H9 (cell line): ENCODE results near the gene WLS. TPM values are rescaled to one million over a fixed set of nuclear protein-coding genes. Genes with fewer than 3 reads are reported as not detected.

Experiments used
- DNase-seq: peaks from one replicate; pipeline ENCODE4 v3.0.0-alpha.2; 2017
- H2AFZ ChIP-seq: one replicate; pipeline ENCODE4 v1.6.1; 2013; ENCODE audit warnings: mild to moderate bottlenecking, low read length, control low read depth, moderate library complexity
- H2AK5ac ChIP-seq: 2 replicates; pipeline ENCODE4 v1.6.1; 2013; ENCODE audit warnings: low read length, control low read depth, mixed read lengths; ENCODE audit not compliant: insufficient read length
- H2BK120ac ChIP-seq: one replicate; pipeline ENCODE4 v1.6.1; 2013; ENCODE audit warnings: low read depth, mild to moderate bottlenecking, low read length, control low read depth, inconsistent platforms; ENCODE audit not compliant: poor library complexity, severe bottlenecking
- H2BK12ac ChIP-seq: 2 replicates; pipeline ENCODE4 v1.6.1; 2013; ENCODE audit warnings: low read length, control low read depth, mixed read lengths, low read depth; ENCODE audit not compliant: insufficient read length
- H2BK15ac ChIP-seq: 2 replicates; pipeline ENCODE4 v1.6.1; 2013; ENCODE audit warnings: low read depth, low read length, control low read depth
- H2BK20ac ChIP-seq: one replicate; pipeline ENCODE4 v1.6.1; 2013; ENCODE audit warnings: low read depth, mild to moderate bottlenecking, low read length, control low read depth, inconsistent platforms; ENCODE audit not compliant: poor library complexity, severe bottlenecking
- H2BK5ac ChIP-seq: 2 replicates; pipeline ENCODE4 v1.6.1; 2013; ENCODE audit warnings: low read length, control low read depth, mixed read lengths; ENCODE audit not compliant: insufficient read length
- H3K14ac ChIP-seq: 2 replicates; pipeline ENCODE4 v1.6.1; 2013; ENCODE audit warnings: low read length, control low read depth; ENCODE audit not compliant: insufficient read depth
- H3K18ac ChIP-seq: 2 replicates; pipeline ENCODE4 v1.6.1; 2013; ENCODE audit warnings: low read depth, mild to moderate bottlenecking, mixed read lengths, low read length, control low read depth; ENCODE audit not compliant: insufficient read length
- H3K23ac ChIP-seq: 2 replicates; pipeline ENCODE4 v1.6.1; 2013; ENCODE audit warnings: low read length, control low read depth, mixed read lengths, low read depth; ENCODE audit not compliant: insufficient read length
- H3K23me2 ChIP-seq: 2 replicates; pipeline ENCODE4 v1.6.1; 2013; ENCODE audit warnings: low read depth, mild to moderate bottlenecking, mixed read lengths, low read length, control low read depth; ENCODE audit not compliant: insufficient read length, poor library complexity, severe bottlenecking
- H3K27ac ChIP-seq: 2 replicates; pipeline ENCODE4 v1.5.1; 2013; ENCODE audit warnings: low read length, control low read depth, mixed read lengths, low read depth; ENCODE audit not compliant: insufficient read length
- H3K27me3 ChIP-seq: 2 replicates; pipeline ENCODE4 v1.6.1; 2013; ENCODE audit warnings: low read length, control low read depth, inconsistent platforms; ENCODE audit not compliant: insufficient read depth
- H3K4ac ChIP-seq: 2 replicates; pipeline ENCODE4 v1.6.1; 2013; ENCODE audit warnings: low read depth, mild to moderate bottlenecking, control low read depth, inconsistent platforms, low read length, moderate library complexity
- H3K4me1 ChIP-seq: 2 replicates; pipeline ENCODE4 v1.6.1; 2013; ENCODE audit warnings: low read length, control low read depth, inconsistent platforms; ENCODE audit not compliant: insufficient read depth
- H3K4me2 ChIP-seq: 2 replicates; pipeline ENCODE4 v1.6.1; 2013; ENCODE audit warnings: low read length, control low read depth, mixed read lengths; ENCODE audit not compliant: insufficient read length, insufficient read depth
- H3K56ac ChIP-seq: 2 replicates; pipeline ENCODE4 v1.6.1; 2013; ENCODE audit warnings: low read depth, mild to moderate bottlenecking, mixed read lengths, low read length, control low read depth; ENCODE audit not compliant: insufficient read length
- H3K79me1 ChIP-seq: 2 replicates; pipeline ENCODE4 v1.6.1; 2013; ENCODE audit warnings: low read depth, mild to moderate bottlenecking, moderate library complexity, low read length, control low read depth, inconsistent platforms; ENCODE audit not compliant: insufficient read depth, poor library complexity, severe bottlenecking
- H3K79me2 ChIP-seq: 2 replicates; pipeline ENCODE4 v1.6.1; 2013; ENCODE audit warnings: low read length, control low read depth, inconsistent platforms; ENCODE audit not compliant: insufficient read depth
- H3K9ac ChIP-seq: 2 replicates; pipeline ENCODE4 v1.6.1; 2013; ENCODE audit warnings: low read length, control low read depth, mixed read lengths; ENCODE audit not compliant: insufficient read length; ENCODE audit errors: extremely low read depth
- H3K9me3 ChIP-seq: one replicate; pipeline ENCODE4 v1.6.1; 2013; ENCODE audit warnings: low read depth, low read length, inconsistent platforms; ENCODE audit not compliant: control insufficient read depth
- H3T11ph ChIP-seq: one replicate; pipeline ENCODE4 v1.6.1; 2013; ENCODE audit warnings: mild to moderate bottlenecking, low read length, control low read depth, inconsistent platforms
- H4K20me1 ChIP-seq: one replicate; pipeline ENCODE4 v1.6.1; 2013; ENCODE audit not compliant: control insufficient read depth, insufficient read length, insufficient read depth
- H4K5ac ChIP-seq: 2 replicates; pipeline ENCODE4 v1.6.1; 2013; ENCODE audit warnings: low read depth, mild to moderate bottlenecking, mixed read lengths, low read length, control low read depth; ENCODE audit not compliant: insufficient read length
- H4K8ac ChIP-seq: replicated peaks from 2 replicates; pipeline ENCODE4 v1.6.1; 2013; ENCODE audit warnings: low read length, control low read depth, mixed read lengths, low read depth; ENCODE audit not compliant: insufficient read length
- H4K91ac ChIP-seq: 2 replicates; pipeline ENCODE4 v1.6.1; 2013; ENCODE audit warnings: low read depth, mild to moderate bottlenecking, moderate library complexity, mixed read lengths, low read length, control low read depth; ENCODE audit not compliant: insufficient read length
- H3K27ac Mint-ChIP-seq, 3 experiments: 2 replicates in 2 of 3; 3 replicates in 1 of 3; pipeline ENCODE4 v1.8.0; 2020 to 2021; ENCODE audit warnings: mixed read lengths in 3 of 3, mild to moderate bottlenecking in 1 of 3, moderate library complexity in 1 of 3
- H3K27me3 Mint-ChIP-seq: 2 replicates; pipeline ENCODE4 v1.8.0; 2021; ENCODE audit warnings: low read depth, mild to moderate bottlenecking, moderate library complexity, mixed read lengths
- H3K36me3 Mint-ChIP-seq, 3 experiments: 2 replicates in 2 of 3; 3 replicates in 1 of 3; pipeline ENCODE4 v1.8.0; 2020 to 2021; ENCODE audit warnings: low read depth in 3 of 3, mixed read lengths in 3 of 3; ENCODE audit not compliant: insufficient read depth in 1 of 3
- H3K4me1 Mint-ChIP-seq, 2 experiments: 2 replicates each; pipeline ENCODE4 v1.8.0; 2020; ENCODE audit warnings: mixed read lengths in 2 of 2
- H3K4me3 Mint-ChIP-seq, 2 experiments: 2 replicates in 1 of 2; 3 replicates in 1 of 2; pipeline ENCODE4 v1.8.0; 2020 to 2021; ENCODE audit warnings: mild to moderate bottlenecking in 2 of 2, mixed read lengths in 2 of 2, moderate library complexity in 1 of 2
- H3K9me3 Mint-ChIP-seq, 2 experiments: 2 replicates in 1 of 2; 3 replicates in 1 of 2; pipeline ENCODE4 v1.8.0; 2020; ENCODE audit warnings: mild to moderate bottlenecking in 2 of 2, mixed read lengths in 2 of 2, moderate library complexity in 1 of 2
- WGBS: extraction: QIAGEN DNeasy Blood & Tissue Kit; methylation state at CpG from one replicate; pipeline ENCODE4 v1.1.7; 2013; ENCODE audit warnings: missing lambda C conversion rate, low lambda C conversion rate, mixed read lengths; ENCODE audit not compliant: insufficient read length; ENCODE audit errors: extremely low coverage; 5-methylcytosine and 5-hydroxymethylcytosine counted together
- total RNA-seq: library from RNA; stranded (reverse); gene quantifications from 2 replicates; pipeline ENCODE4 v1.2.1, GENCODE V29; 2021
- TF ChIP-seq, protein P1 (sequence below): fragments of 200-600 bp; sonication (generic); conservative IDR thresholded peaks from 3 replicates; pipeline ENCODE4 v1.8.0; 2021; ENCODE audit warnings: antibody characterized with exemption, mild to moderate bottlenecking

WLS gene
- total RNA-seq, 1 experiment from 2014 or later = 0.94 TPM

DNA sequence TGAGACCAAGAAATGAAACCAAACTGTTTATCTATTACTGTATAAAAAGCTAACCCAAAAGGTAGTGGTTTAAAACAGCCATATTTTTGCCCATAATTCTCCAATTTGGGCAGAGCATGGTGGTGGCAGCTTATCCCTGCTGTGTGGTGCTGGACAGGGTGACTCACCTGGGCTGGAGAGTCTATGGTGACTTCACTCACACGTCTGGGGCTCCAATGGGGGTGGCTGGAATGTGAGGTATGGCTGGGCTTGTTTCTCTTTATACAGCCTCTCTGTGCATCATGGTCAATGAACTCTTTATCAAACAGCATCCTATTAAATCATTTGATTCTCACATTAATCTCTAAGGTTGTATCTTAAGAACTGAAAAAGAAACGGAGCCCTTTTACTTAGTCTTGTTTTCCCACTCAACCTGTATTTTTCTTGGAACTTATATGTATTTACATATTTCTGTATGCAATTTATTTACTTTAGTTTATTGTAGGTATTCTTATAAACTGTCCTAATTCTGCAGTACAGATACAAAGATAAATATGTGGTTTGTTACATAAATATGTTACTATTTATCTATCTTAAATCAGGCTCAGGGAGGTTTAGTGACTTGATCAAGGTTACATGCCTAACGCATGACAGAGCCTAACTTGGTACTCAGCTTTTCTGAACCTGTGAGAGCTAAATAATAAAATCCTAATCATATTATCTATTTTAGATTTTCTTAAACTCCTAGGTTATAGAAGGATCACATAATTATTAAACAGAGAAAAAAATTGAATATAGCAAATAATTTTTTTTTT, 37.5 kb upstream of the WLS start:
- Mint-ChIP-seq H3K27ac (no peak overlapping the region), H3K36me3 (no peaks in the 10 kb centered on the region), H3K4me1 (peaks cover 0 to 2% of the 10 kb centered on the region in 2 experiments; a peak in 1 of 4 replicates), H3K4me3 (no peak overlapping the region), H3K9me3 (peaks cover 0 to 3% of the 10 kb centered on the region in 2 experiments; a peak in 3 of 5 replicates), H3K27me3 (peaks cover 80% of the 10 kb centered on the region)
- WGBS = no CpG with 5 or more reads among the region's 3 CpGs
- Histone ChIP-seq H3K14ac (no peak overlapping the region), H3K27me3 (peaks cover 6% of the 10 kb centered on the region; the same call in 1 of the 2 replicates), H3K27ac (no peak overlapping the region), H3K56ac (no peak overlapping the region), H3K79me2 (no peaks in the 10 kb centered on the region), H2BK12ac (no peak overlapping the region), H3K23me2 (no peaks in the 10 kb centered on the region), H3K18ac (no peak overlapping the region), H3T11ph (no peak overlapping the region), H3K9ac (no peak overlapping the region), H4K5ac (no peak overlapping the region), H4K8ac (no peak overlapping the region), H2AK5ac (no peak overlapping the region), H2BK20ac (no peak overlapping the region), H3K9me3 (no peaks in the 10 kb centered on the region), H3K23ac (no peak overlapping the region), H2BK15ac (no peak overlapping the region), H4K20me1 (no peaks in the 10 kb centered on the region), H4K91ac (no peak overlapping the region), H2BK120ac (no peak overlapping the region), H2AFZ (no peak overlapping the region), H3K4ac (no peak overlapping the region), H3K4me2 (no peak overlapping the region), H3K4me1 (no peaks in the 10 kb centered on the region), H3K79me1 (no peaks in the 10 kb centered on the region), H2BK5ac (no peak overlapping the region)
- TF ChIP-seq, protein P1, sequence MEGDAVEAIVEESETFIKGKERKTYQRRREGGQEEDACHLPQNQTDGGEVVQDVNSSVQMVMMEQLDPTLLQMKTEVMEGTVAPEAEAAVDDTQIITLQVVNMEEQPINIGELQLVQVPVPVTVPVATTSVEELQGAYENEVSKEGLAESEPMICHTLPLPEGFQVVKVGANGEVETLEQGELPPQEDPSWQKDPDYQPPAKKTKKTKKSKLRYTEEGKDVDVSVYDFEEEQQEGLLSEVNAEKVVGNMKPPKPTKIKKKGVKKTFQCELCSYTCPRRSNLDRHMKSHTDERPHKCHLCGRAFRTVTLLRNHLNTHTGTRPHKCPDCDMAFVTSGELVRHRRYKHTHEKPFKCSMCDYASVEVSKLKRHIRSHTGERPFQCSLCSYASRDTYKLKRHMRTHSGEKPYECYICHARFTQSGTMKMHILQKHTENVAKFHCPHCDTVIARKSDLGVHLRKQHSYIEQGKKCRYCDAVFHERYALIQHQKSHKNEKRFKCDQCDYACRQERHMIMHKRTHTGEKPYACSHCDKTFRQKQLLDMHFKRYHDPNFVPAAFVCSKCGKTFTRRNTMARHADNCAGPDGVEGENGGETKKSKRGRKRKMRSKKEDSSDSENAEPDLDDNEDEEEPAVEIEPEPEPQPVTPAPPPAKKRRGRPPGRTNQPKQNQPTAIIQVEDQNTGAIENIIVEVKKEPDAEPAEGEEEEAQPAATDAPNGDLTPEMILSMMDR = no peak
- DNase-seq = no peak
